ENCODE data around the gene LAT.

- TF ChIP-seq EZH2 (IDR thresholded peaks at IDR 0.05) (no peak), CTCF (IDR thresholded peaks at IDR 0.05) (no peak)
These were observed 26.6 kb upstream of the LAT start for GRCh38 chr16:28958216-28958615.

Data from neural progenitor cell (in vitro differentiated cells).